ENCODE data around the gene FIGNL1. TPM values are rescaled to one million over a fixed set of nuclear protein-coding genes. Genes with fewer than 3 reads are reported as not detected.

Gene FIGNL1
- total and polyA plus RNA-seq, 10 of the 15 experiments (the other 5 are each of a cell fraction or from before 2014, with no cell fraction given) = 11.5 to 37.4 (median 29.0) TPM

GRCh38 chr7:50396856-50397255 is 53.3 kb downstream of the FIGNL1 start (continued):
- TF ChIP-seq NR2F1 (conservative IDR thresholded peaks at IDR 0.05) = no peak
- no peak for TF ChIP-seq FOS (IDR thresholded peaks at IDR 0.05; ENCODE audit: borderline replicate concordance, extremely low read depth, insufficient read length)
- no peak for TF ChIP-seq WRNIP1 (IDR thresholded peaks at IDR 0.05; ENCODE audit: borderline replicate concordance, low read depth, low read length)
- TF ChIP-seq, protein P1, sequence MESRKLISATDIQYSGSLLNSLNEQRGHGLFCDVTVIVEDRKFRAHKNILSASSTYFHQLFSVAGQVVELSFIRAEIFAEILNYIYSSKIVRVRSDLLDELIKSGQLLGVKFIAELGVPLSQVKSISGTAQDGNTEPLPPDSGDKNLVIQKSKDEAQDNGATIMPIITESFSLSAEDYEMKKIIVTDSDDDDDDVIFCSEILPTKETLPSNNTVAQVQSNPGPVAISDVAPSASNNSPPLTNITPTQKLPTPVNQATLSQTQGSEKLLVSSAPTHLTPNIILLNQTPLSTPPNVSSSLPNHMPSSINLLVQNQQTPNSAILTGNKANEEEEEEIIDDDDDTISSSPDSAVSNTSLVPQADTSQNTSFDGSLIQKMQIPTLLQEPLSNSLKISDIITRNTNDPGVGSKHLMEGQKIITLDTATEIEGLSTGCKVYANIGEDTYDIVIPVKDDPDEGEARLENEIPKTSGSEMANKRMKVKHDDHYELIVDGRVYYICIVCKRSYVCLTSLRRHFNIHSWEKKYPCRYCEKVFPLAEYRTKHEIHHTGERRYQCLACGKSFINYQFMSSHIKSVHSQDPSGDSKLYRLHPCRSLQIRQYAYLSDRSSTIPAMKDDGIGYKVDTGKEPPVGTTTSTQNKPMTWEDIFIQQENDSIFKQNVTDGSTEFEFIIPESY (IDR thresholded peaks at IDR 0.05) = no peak

GRCh38 chr7:50394315-50394714 is 55.8 kb downstream of the FIGNL1 start:
- ChIA-PET CTCF (interaction anchor here (1.4 kb wide), 1 partner anchor 24 kb away, joined by 5 read pairs; no protein-coding TSS in a partner anchor), SMC1A (ENCODE audit: uncharacterized antibody, unreplicated experiment) (interaction anchor here (0.7 to 1.0 kb wide), 3 partner anchors 9 to 218 kb away, joined by 3 read pairs; no protein-coding TSS in a partner anchor), POLR2A (no interaction called here), RAD21 (ENCODE audit: unreplicated experiment) (interaction anchor here (1.0 kb wide), 1 partner anchor 22 kb away, joined by 3 read pairs; no protein-coding TSS in a partner anchor)
- H3K79me2 ChIP-seq (ENCODE audit: control insufficient read depth, insufficient read depth, low read length) = no peaks in the 10 kb centered on the region; the same call in 1 of the 2 replicates
- no peaks in the 10 kb centered on the region for H3K27me3 ChIP-seq (replicated peaks in 1 of 2; ENCODE audit: control insufficient read depth in 2 of 2, insufficient read depth in 2 of 2, low read length in 1 of 2)
- intact Hi-C loops (cut with micrococcal nuclease; ENCODE audit: unreplicated experiment) (no loop called here), in situ Hi-C loops (cut with MboI) (no loop called here)
- no peak overlapping the region for H3K4me2 ChIP-seq (ENCODE audit: control insufficient read depth, insufficient read depth)
- DNase-seq (ENCODE audit: low read depth, low spot score) (no peak), ATAC-seq (no peak), FAIRE-seq (no peak)
- BruUV-seq (replicated peaks) = no TSS peak
- H3K4me1 ChIP-seq (ENCODE audit: control insufficient read depth, insufficient read depth, low read length) = peaks cover 38% of the 10 kb centered on the region
- H3K9me3 ChIP-seq (replicated peaks; ENCODE audit: control insufficient read depth, insufficient read depth, low read length) = no peaks in the 10 kb centered on the region
- H3K9ac ChIP-seq (ENCODE audit: control insufficient read depth, insufficient read depth, low read length) = no peak overlapping the region
- no peak overlapping the region for H2AFZ ChIP-seq (ENCODE audit: control insufficient read depth, low read depth, low read length)
- no peaks in the 10 kb centered on the region for H4K20me1 ChIP-seq (ENCODE audit: control insufficient read depth, insufficient read depth)
- H3K27ac ChIP-seq (ENCODE audit: control insufficient read depth, insufficient read depth) = no peak overlapping the region
- peaks cover 3 to 13% of the 10 kb centered on the region in 2 experiments; a peak in 3 of 4 replicates for H3K36me3 ChIP-seq (ENCODE audit: control insufficient read depth in 2 of 2, insufficient read depth in 2 of 2, low read length in 1 of 2)
- no peak overlapping the region for H3K4me3 ChIP-seq
- WGBS (ENCODE audit: insufficient coverage, insufficient replicate concordance, low lambda C conversion rate, missing lambda C conversion rate) = 33% methylated on average over 1 of the region's 1 CpG
- no peak for TF ChIP-seq BACH1 (IDR thresholded peaks at IDR 0.05; ENCODE audit: borderline replicate concordance)
- TF ChIP-seq MEF2A (IDR thresholded peaks at IDR 0.05; ENCODE audit: insufficient read depth, low read depth, low read length) = no peak
- TF ChIP-seq SKIL (IDR thresholded peaks at IDR 0.05; ENCODE audit: low read depth, poor library complexity, severe bottlenecking) = no peak
- no peak for TF ChIP-seq NR2F1 (conservative IDR thresholded peaks at IDR 0.05)
- TF ChIP-seq PRDM15 (CRISPR knock-in tag; IDR thresholded peaks at IDR 0.05) = no peak
- no peak for TF ChIP-seq CTCF (IDR thresholded peaks at IDR 0.05 in 2 of 3, conservative IDR thresholded peaks at IDR 0.05 in 1 of 3; ENCODE audit: control insufficient read depth in 2 of 3, extremely low read depth in 1 of 3, insufficient read depth in 1 of 3, low read depth in 3 of 3, low read length in 3 of 3)
- TF ChIP-seq LARP7 (IDR thresholded peaks at IDR 0.05) = no peak
- no peak for TF ChIP-seq SP1 (IDR thresholded peaks at IDR 0.05; ENCODE audit: low read depth, low read length)
- no peak for TF ChIP-seq NFXL1 (IDR thresholded peaks at IDR 0.05; ENCODE audit: borderline replicate concordance)
- TF ChIP-seq POU2F2 (IDR thresholded peaks at IDR 0.05; ENCODE audit: borderline replicate concordance, low read depth, low read length) = no peak
